Dendritic cell treated with granulocyte-macrophage colony-stimulating factor and Interleukin-4, amounts not matched to agents 40 ng/mL and 50 ng/mL, for 4 days (primary cell): ENCODE data around the gene UPB1.
"Not testable (repeated sequence)": the region's sequence is repeated elsewhere in the genome, so short reads cannot be mapped to it uniquely, and the experiment has no call there.

Experiments
- H3K27ac Mint-ChIP-seq: one replicate; pipeline ENCODE4 v1.8.0; 2022; ENCODE audit warnings: mild to moderate bottlenecking, mixed read lengths
- H3K27me3 Mint-ChIP-seq: one replicate; pipeline ENCODE4 v1.8.0; 2022; ENCODE audit warnings: mild to moderate bottlenecking, mixed read lengths
- H3K36me3 Mint-ChIP-seq: one replicate; pipeline ENCODE4 v1.8.0; 2022; ENCODE audit warnings: low read depth, mixed read lengths
- H3K4me1 Mint-ChIP-seq: one replicate; pipeline ENCODE4 v1.8.0; 2022; ENCODE audit warnings: low read depth, mixed read lengths
- H3K4me3 Mint-ChIP-seq: one replicate; pipeline ENCODE4 v1.8.0; 2022; ENCODE audit warnings: mild to moderate bottlenecking, moderate library complexity, mixed read lengths
- H3K9me3 Mint-ChIP-seq: one replicate; pipeline ENCODE4 v1.8.0; 2022; ENCODE audit warnings: mixed read lengths
- intact Hi-C: fragments of 100-400 bp; cut with micrococcal nuclease; formaldehyde crosslinking; loops from one replicate; pipeline ENCODE4 v1.15.0; 2022

Gene UPB1

DNA sequence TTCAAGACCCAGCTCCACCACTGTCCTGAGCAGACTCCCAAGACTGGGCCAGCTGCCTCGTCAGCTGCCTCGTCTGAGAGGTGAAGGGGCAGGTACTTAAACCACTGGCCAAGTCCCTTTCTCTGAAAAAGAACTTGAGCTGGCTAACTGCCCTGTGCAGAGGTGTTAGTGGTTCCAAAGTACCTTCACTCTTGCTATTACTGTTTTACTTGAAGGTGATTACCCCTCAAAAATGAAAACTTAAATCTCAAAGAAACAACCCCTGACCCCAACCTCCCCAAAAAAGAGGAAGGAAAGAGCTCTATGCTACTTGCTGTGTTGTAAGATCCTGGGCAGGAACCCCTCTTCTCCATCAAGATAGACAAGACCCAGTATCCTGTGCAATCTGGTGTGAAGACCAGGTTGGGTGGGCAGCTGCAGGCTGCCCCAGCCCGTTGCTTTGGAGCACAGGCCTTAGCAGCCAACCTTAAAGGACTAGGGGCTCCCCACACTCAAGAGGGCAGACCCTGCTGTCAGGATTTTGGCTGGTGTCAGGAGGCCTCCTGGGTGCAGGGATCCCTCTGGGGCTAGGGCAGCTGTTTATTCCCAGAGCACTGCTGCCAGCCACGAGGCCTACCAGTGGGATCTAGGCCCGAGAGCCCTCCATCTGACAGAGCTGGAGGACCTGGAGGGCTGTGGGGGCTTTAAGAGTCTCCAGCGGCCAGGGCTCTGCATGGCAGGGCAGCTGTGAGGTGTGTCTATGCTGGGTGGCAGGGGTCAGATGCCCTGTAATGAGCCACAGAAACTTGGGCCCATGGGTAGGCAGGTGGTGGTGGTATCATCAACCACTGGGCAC lies 46.8 kb downstream of the UPB1 start:
- no peaks in the 10 kb centered on the region for H3K27me3 Mint-ChIP-seq
- no peaks in the 10 kb centered on the region for H3K9me3 Mint-ChIP-seq
- peaks cover 29% of the 10 kb centered on the region for H3K4me1 Mint-ChIP-seq
- peaks cover 88% of the 10 kb centered on the region for H3K36me3 Mint-ChIP-seq
- H3K27ac Mint-ChIP-seq: no peak overlapping the region
- no peak overlapping the region for H3K4me3 Mint-ChIP-seq
- intact Hi-C loops: no loop called here

GRCh38 chr22:24542641-24543040 lies 47.5 kb downstream of the UPB1 start:
- Mint-ChIP-seq H3K4me1 (peaks cover 29% of the 10 kb centered on the region), H3K4me3 (no peak overlapping the region), H3K9me3 (no peaks in the 10 kb centered on the region), H3K27ac (no peak overlapping the region), H3K36me3 (peaks cover 95% of the 10 kb centered on the region), H3K27me3 (no peaks in the 10 kb centered on the region)
- intact Hi-C loops: no loop called here

DNA sequence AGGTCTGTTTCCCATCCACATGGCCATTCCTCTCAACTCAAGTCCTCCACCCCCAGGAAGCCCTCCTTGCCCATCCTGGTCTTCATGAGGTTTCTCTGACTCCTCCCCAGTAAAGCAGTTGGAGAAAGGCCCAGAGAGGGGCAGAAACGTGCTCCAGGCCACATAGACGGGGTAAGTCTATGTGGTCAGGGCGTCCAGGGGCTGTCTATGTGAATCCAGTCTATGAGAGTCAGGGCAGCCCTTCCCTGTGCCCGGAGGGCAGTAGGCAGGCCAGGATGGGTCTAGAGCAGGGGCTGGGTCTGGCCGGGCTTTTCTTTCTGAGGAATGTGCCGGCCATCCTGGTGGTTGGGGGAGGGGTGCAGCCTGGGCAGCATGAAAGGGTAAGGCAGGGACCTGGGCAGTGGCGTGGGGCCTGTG lies 48.1 kb downstream of the UPB1 start:
- Mint-ChIP-seq H3K27me3 (no peaks in the 10 kb centered on the region), H3K27ac (no peak overlapping the region), H3K9me3 (no peaks in the 10 kb centered on the region), H3K36me3 (peaks cover 100% of the 10 kb centered on the region), H3K4me1 (peaks cover 29% of the 10 kb centered on the region), H3K4me3 (no peak overlapping the region)
- intact Hi-C loops: no loop called here

DNA sequence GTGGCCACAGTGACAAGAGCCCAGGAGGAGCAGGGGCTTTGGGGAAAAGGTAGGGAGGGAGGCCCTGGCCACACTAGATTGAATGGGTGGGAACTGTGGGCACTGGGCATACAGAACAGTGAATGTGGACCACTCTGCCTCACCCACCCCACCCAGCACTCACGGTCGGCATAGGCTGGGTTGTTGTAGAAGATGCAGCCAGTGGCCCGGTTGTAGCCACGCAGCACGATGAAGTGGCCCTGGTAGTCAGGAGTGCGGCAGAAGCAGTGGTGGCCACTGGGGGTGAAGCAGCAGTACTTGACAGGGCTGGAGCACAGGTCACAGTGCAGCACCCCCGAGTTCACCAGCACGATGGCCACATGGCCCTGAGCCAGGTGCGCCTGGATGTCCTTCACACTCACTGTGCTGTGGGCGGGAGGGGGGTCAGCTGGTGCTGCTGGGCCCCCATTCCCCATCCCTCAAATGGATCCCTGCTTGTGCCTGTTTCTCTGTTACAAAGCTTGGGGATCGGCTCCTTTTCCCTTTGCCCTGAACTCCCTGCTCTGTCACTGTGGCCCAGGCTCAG lies 48.6 kb downstream of the UPB1 start:
- Mint-ChIP-seq H3K36me3 (peaks cover 100% of the 10 kb centered on the region), H3K9me3 (no peaks in the 10 kb centered on the region), H3K27ac (no peak overlapping the region), H3K27me3 (no peaks in the 10 kb centered on the region), H3K4me1 (peaks cover 29% of the 10 kb centered on the region), H3K4me3 (no peak overlapping the region)
- intact Hi-C loops: no loop called here

- no peak overlapping the region for H3K4me3 Mint-ChIP-seq
- no peaks in the 10 kb centered on the region for H3K9me3 Mint-ChIP-seq
- intact Hi-C loops: no loop called here
- H3K36me3 Mint-ChIP-seq: peaks cover 82% of the 10 kb centered on the region
- no peak overlapping the region for H3K27ac Mint-ChIP-seq
- peaks cover 48% of the 10 kb centered on the region for H3K4me1 Mint-ChIP-seq
- no peaks in the 10 kb centered on the region for H3K27me3 Mint-ChIP-seq
These were observed 53.7 kb downstream of the UPB1 start for GRCh38 chr22:24548812-24549211.

GRCh38 chr22:24550028-24550901 lies 55.1 kb downstream of the UPB1 start:
- no peaks in the 10 kb centered on the region for H3K27me3 Mint-ChIP-seq
- no peaks in the 10 kb centered on the region for H3K9me3 Mint-ChIP-seq
- intact Hi-C loops: no loop called here
- peaks cover 75% of the 10 kb centered on the region for H3K36me3 Mint-ChIP-seq
- H3K4me1 Mint-ChIP-seq: peaks cover 47% of the 10 kb centered on the region
- peak overlapping the region; percentile 78 for H3K27ac Mint-ChIP-seq
- no peak overlapping the region for H3K4me3 Mint-ChIP-seq

GRCh38 chr22:24550902-24551435 lies 55.8 kb downstream of the UPB1 start:
- Mint-ChIP-seq H3K9me3 (no peaks in the 10 kb centered on the region), H3K4me1 (peaks cover 47% of the 10 kb centered on the region), H3K27me3 (no peaks in the 10 kb centered on the region), H3K4me3 (peak overlapping the region; percentile 14), H3K36me3 (peaks cover 75% of the 10 kb centered on the region), H3K27ac (peak overlapping the region; percentile 78)
- intact Hi-C loops: no loop called here

DNA sequence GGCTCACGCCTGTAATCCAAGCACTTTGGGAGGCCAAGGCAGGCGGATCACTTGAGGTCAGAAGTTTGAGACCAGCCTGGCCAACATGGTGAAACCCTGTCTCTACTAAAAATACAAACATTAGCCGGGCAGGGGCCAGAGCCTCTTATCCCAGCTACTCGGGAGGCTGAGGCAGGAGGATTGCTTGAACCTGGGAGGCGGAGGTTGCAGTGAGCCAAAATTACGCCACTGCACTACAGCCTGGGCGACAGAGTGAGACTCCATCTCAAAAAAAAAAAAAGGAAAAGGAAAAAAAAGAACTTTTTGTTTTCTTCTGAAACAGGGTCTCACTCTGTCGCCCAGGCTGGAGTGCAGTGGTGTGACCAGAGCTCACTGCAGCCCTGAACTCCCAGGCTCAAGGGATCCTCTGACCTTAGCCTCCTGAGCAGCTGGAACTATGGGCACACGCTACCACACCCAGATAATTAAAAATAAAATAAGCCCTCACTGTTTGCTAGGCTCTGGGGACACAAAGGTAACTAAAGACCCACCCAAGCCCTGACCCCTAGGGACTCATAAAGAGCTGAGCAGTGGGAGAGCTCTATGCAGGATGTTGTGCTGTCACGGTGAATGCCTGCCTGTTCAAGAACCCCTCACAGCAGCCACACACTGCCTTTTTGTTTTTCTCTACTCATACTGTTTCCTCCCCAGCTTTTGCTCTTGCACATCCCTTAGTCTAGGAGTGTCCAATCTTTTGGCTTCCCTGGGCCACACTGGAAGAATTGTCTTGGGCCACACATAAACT lies 57.6 kb downstream of the UPB1 start:
- H3K27me3 Mint-ChIP-seq, intact Hi-C loops, H3K4me3 Mint-ChIP-seq, H3K9me3 Mint-ChIP-seq: not testable (repeated sequence)
- Mint-ChIP-seq H3K27ac (peak overlapping the region; percentile 93), H3K36me3 (peaks cover 69% of the 10 kb centered on the region), H3K4me1 (peaks cover 62% of the 10 kb centered on the region)

- Mint-ChIP-seq H3K4me3 (peak overlapping the region; percentile 94), H3K9me3 (no peaks in the 10 kb centered on the region), H3K27ac (peak overlapping the region; percentile 93), H3K36me3 (peaks cover 69% of the 10 kb centered on the region), H3K27me3 (no peaks in the 10 kb centered on the region), H3K4me1 (peaks cover 71% of the 10 kb centered on the region)
- intact Hi-C loops: no loop called here
These were observed 58.6 kb downstream of the UPB1 start for GRCh38 chr22:24553597-24554312.

GRCh38 chr22:24554313-24555164 lies 59.4 kb downstream of the UPB1 start, which contains the start of gene GUCD1:
TSS of gene GUCD1 (minus strand) at chr22:24555138. CDS start at chr22:24554991, 147 bp downstream.
- Mint-ChIP-seq H3K4me3 (peak within 1 kb of the TSS; percentile 94), H3K4me1 (peaks cover 69% of the 10 kb centered on the region), H3K27me3 (no peaks in the 10 kb centered on the region), H3K9me3 (no peaks in the 10 kb centered on the region), H3K36me3 (peaks cover 69% of the 10 kb centered on the region), H3K27ac (peak within 1 kb of the TSS; percentile 93)
- intact Hi-C loops: no loop called here

DNA sequence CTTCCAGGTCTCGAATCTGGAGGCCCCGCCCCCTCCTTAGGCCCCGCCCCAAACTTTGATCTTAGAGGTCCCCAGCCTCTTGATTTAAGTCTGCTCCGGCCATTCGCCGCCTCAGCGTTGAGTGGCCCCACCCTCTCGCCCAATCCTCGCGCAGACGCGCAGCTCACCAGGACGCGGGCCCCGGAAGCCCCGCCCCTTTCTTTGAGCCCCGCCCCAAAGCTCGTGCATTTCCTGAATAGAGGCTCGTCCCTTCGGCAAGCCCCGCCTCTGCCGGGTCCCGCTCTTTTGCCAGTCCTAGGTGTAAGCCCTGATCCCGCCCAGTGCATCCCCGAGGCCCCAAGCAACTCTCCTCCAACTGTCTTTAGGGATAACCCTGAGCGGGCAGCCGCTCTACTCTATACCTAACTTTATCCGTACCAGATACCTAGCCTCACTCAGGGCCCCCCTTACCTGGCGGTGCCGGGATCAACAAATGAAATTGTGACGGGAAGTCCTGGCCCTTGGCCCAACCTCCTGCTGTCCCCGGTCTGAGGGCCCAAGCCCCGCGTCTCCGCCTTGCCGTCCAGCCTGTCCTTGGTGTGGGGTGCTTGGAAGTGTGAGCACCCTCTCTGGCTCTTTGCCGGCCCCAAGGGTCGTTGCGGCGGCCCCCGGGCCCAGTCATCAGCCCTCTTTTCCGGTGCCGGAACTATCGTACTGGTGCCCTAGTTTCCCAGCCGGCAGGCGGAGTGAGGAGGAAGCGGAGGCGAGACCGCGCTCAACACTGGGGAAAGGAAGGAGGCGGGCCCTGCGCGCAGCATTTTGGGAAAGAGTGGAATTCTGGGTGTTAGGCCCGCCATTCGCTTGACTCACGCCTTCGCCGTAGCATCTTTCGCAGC lies 60.3 kb downstream of the UPB1 start, which contains the start of gene SNRPD3:
TSS of gene SNRPD3 (plus strand) at position 835 of the 875 bp plus-strand sequence. CDS start 1,676 bp downstream, outside the sequence.
- Mint-ChIP-seq H3K36me3 (peaks cover 66% of the 10 kb centered on the region), H3K27ac (peak within 1 kb of the TSS; percentile 93), H3K27me3 (no peaks in the 10 kb centered on the region), H3K4me1 (peaks cover 63% of the 10 kb centered on the region), H3K9me3 (no peaks in the 10 kb centered on the region), H3K4me3 (peak within 1 kb of the TSS; percentile 94)
- intact Hi-C loops: no loop called here
